PC-3 (cell line): ENCODE results near the gene CCDC171.

Experiments
- CTCF ChIP-seq: fragments of 300-600 bp; sonication (generic); conservative IDR thresholded peaks from 2 replicates; pipeline ENCODE4 v1.5.1; 2017; ENCODE audit warnings: antibody characterized with exemption, low read depth, mild to moderate bottlenecking, low read length
- EZH2phosphoT487 ChIP-seq: fragments of 300-600 bp; sonication (generic); IDR thresholded peaks from 2 replicates; pipeline ENCODE4 v1.6.1; 2018; ENCODE audit warnings: mild to moderate bottlenecking, antibody characterized with exemption, low read length, borderline replicate concordance

GRCh38 chr9:15670894-15671293, 118.1 kb downstream of the CCDC171 start:
- TF ChIP-seq CTCF (no peak), EZH2phosphoT487 (no peak)
